GM12873 (cell line): ENCODE results near the gene DGKQ.

ENCODE experiments used
- CTCF ChIP-seq: IDR thresholded peaks from 2 replicates; pipeline ENCODE4 v1.5.1; 2012; ENCODE audit warnings: low read depth, mild to moderate bottlenecking, moderate library complexity, low read length, control low read depth; ENCODE audit not compliant: insufficient read depth; ENCODE audit errors: missing control alignments

The DGKQ gene

GRCh38 chr4:990746-991367, 17.5 kb upstream of the DGKQ start:
- TF ChIP-seq CTCF: no peak

GRCh38 chr4:989722-990471, 16.5 kb upstream of the DGKQ start:
- no peak for TF ChIP-seq CTCF

GRCh38 chr4:988726-989721, 15.7 kb upstream of the DGKQ start:
- no peak for TF ChIP-seq CTCF

GRCh38 chr4:987624-988513, 14.5 kb upstream of the DGKQ start:
- no peak for TF ChIP-seq CTCF

- peak; percentile 49 for TF ChIP-seq CTCF
These were observed 13.7 kb upstream of the DGKQ start, which contains the start of gene IDUA for GRCh38 chr4:986879-987623. TSS of gene IDUA (plus strand) at chr4:987044. CDS start at chr4:987085, 41 bp downstream.

GRCh38 chr4:986428-986878, 13.1 kb upstream of the DGKQ start:
- no peak for TF ChIP-seq CTCF
